ENCODE data around the gene TGFB2. TPM values are rescaled to one million over a fixed set of nuclear protein-coding genes. Genes with fewer than 3 reads are reported as not detected.

TGFB2 gene
- total RNA-seq, 1 donor = 13.4 TPM

GRCh38 chr1:218492874-218493273 is 147.7 kb downstream of the TGFB2 start:
- no peaks in the 10 kb centered on the region for H3K36me3 ChIP-seq (ENCODE audit: insufficient read depth, low read length)
- H3K9me3 ChIP-seq (ENCODE audit: low read depth, low read length) = no peaks in the 10 kb centered on the region
- H3K4me3 ChIP-seq (ENCODE audit: insufficient read depth, low read length) = no peak overlapping the region
- peaks cover 39% of the 10 kb centered on the region for H3K4me1 ChIP-seq (ENCODE audit: insufficient read depth, low read length)
- DNase-seq (ENCODE audit: insufficient read length, low spot score, missing footprints) = no peak
- no peaks in the 10 kb centered on the region for H3K27me3 ChIP-seq (ENCODE audit: insufficient read depth, low read length)
- H3K27ac ChIP-seq (ENCODE audit: low read depth, low read length) = no peak overlapping the region
- H2AFZ ChIP-seq (ENCODE audit: low read length) = no peak overlapping the region
- H3K4me2 ChIP-seq (ENCODE audit: insufficient read depth, low read length) = no peak overlapping the region
- no peaks in the 10 kb centered on the region for H4K20me1 ChIP-seq (ENCODE audit: insufficient read depth, low read length)
- TF ChIP-seq, protein P1, sequence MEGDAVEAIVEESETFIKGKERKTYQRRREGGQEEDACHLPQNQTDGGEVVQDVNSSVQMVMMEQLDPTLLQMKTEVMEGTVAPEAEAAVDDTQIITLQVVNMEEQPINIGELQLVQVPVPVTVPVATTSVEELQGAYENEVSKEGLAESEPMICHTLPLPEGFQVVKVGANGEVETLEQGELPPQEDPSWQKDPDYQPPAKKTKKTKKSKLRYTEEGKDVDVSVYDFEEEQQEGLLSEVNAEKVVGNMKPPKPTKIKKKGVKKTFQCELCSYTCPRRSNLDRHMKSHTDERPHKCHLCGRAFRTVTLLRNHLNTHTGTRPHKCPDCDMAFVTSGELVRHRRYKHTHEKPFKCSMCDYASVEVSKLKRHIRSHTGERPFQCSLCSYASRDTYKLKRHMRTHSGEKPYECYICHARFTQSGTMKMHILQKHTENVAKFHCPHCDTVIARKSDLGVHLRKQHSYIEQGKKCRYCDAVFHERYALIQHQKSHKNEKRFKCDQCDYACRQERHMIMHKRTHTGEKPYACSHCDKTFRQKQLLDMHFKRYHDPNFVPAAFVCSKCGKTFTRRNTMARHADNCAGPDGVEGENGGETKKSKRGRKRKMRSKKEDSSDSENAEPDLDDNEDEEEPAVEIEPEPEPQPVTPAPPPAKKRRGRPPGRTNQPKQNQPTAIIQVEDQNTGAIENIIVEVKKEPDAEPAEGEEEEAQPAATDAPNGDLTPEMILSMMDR (IDR thresholded peaks at IDR 0.05; ENCODE audit: extremely low read depth, low read depth, low read length) = no peak
- H3K79me2 ChIP-seq (ENCODE audit: insufficient read depth, low read length) = no peaks in the 10 kb centered on the region

DNA sequence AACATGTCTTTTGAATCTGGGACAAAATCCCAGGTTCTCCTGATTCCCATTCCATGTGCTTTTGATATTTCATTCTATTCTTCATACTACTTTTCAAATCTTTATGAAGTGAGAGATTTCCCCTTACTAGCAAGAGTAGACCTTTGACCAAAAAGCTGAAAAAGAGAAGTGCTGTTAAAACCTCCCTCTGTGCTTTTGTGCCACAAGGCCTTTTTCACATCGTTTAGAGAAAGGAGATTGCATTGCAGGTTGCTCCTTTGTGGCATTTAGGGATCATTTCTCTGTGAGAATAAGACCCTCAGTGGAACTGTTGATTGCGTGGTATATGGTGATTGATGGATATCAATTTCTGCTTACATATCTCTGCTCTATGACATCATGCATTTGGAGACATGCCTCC is 148.8 kb downstream of the TGFB2 start:
- Histone ChIP-seq H3K4me3 (ENCODE audit: insufficient read depth, low read length) (no peak overlapping the region), H3K27me3 (ENCODE audit: insufficient read depth, low read length) (no peaks in the 10 kb centered on the region), H3K79me2 (ENCODE audit: insufficient read depth, low read length) (no peaks in the 10 kb centered on the region), H3K4me1 (ENCODE audit: insufficient read depth, low read length) (peaks cover 40% of the 10 kb centered on the region), H2AFZ (ENCODE audit: low read length) (no peak overlapping the region), H3K27ac (ENCODE audit: low read depth, low read length) (no peak overlapping the region), H3K9me3 (ENCODE audit: low read depth, low read length) (no peaks in the 10 kb centered on the region), H3K4me2 (ENCODE audit: insufficient read depth, low read length) (no peak overlapping the region), H3K36me3 (ENCODE audit: insufficient read depth, low read length) (no peaks in the 10 kb centered on the region), H4K20me1 (ENCODE audit: insufficient read depth, low read length) (no peaks in the 10 kb centered on the region)
- DNase-seq (ENCODE audit: insufficient read length, low spot score, missing footprints) = no peak
- TF ChIP-seq, protein P1 (IDR thresholded peaks at IDR 0.05; ENCODE audit: extremely low read depth, low read depth, low read length) = no peak

Small RNAs within 50 kb of the gene (small RNA-seq; reads per million reads assigned to genes)
- not detected for gene AC096638.1

Other genes with a start within 250 kb of the TGFB2 start
- 5.9 and 10.9 TPM in 2 replicates for gene RRP15, start 60.0 kb upstream of the TGFB2 start, total RNA-seq